ELR (cell line): ENCODE measurements around the gene ZNF138.
"Not testable (repeated sequence)": the region's sequence is repeated elsewhere in the genome, so short reads cannot be mapped to it uniquely, and the experiment has no call there.

Experiments
- DNase-seq: peaks from one replicate; pipeline ENCODE4 v3.0.0-alpha.2; 2015; ENCODE audit warnings: low read depth

The ZNF138 gene

DNA sequence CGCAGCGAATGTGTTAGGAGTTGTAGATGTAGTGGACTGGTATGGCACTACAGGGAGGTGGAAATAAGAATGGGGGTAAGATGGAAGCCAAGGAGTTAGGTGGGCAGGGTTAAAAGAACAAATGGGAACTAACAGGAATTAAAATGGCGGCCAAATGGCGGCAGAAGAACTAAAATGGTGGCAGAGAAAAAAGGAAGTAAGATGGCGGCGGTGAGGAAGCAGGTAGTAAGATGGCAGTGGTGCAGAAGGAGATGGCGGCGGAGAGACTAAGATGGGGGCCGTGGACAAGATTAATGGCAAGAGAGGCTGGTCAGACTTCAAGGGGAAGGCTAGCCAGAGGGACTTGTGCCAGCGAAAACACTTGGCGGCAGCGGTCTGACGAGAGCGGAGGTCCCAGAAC is 44.5 kb downstream of the ZNF138 start:
- no peak for DNase-seq

DNA sequence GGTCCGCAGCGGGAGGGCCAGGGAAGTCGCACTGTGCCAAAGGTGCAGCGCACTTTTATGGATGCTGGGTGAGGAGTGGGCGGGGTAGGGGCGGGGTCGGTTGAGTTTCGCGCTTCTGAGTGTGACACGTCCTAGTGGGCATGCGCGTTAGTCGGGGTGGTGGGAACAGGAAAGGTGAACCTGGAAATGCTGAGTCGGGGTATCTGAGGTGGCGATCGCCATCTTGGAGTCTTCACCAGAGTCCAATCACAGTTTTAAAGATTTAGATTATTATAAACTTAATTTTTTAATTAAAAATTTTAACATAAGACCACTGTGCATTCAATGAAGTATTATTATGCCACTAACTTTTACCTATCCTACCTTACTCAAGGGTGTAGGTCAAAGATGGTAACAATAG is 45.7 kb downstream of the ZNF138 start:
- DNase-seq, result no peak

DNA sequence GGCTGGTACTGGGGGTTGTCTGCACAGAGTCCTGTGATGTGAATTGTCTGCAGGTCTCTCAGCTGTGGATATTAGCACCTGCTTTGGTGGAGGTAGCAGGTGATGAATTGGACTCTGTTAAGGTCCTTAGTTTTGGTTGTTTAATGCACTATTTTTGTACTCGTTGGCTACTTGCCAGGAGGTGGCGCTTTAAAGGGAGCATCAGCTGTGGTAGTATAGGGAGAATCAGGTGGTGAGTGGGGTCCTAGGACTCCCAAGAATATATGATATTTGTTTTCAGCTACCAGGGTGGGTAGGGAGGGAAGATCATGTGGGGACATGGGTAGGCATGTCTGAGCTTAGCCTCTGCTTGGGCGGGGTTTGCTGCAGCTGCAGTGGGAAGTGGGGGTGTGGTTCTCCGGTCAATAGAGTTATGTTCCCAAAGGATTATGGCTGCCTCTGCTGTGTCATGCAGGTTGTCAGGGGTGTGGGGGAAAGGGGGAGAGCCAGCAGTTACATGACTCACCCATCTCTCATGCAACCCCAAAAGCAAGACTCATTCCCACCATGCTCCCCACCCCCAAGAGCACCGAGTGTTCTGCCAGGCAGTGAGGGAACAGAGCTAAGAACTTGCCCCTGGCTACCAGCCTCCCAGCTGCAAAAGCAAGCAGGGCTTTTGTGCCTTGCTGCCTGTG is 55.2 kb downstream of the ZNF138 start:
- DNase-seq, result peak; percentile 50

DNA sequence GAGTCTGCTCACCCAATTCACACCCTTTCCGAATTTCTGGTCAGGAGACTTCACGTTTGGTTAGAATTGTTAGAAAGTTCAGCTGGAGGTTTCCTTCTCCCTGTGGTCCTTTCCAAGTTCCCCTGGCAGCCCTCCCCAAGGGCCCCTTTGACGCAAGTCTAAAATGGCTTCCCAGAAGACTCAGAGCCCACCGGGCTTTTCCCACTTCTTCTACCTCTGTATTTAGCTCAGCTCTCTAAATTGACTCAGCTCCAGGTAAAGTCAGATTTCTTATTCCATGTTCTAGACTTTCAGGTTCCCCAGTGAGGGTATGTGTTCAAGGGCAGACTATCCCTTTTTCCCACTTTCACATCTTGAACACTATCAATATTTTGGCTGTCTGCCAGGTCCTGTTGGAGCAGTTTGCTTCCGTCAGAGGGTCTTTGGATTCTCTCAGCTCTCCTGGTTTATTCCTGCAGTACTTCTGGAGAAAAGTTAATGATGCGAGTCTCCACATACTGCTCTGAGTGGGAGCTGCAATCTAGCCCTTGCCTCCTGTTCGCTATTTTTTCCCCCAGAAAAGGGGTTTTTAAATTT is 55.8 kb downstream of the ZNF138 start:
- no peak for DNase-seq

DNA sequence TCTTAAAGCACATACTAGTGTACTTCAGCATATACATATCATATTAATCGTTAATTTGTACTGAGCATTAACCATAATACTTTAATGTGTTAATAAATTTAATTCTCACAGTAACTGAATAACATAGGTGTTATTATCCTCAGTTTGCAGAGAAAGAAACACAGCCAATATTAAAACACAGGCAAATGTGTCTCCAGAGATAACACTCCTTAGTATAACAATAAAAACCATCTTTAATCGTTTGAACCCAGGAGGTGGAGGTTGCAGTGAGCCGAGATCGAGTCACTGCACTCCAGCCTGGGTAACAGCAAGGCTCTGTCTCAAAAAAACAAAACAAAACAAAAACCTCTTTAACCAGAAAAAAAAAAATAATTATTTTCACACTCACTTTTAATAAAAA is 59.5 kb downstream of the ZNF138 start:
- no peak for DNase-seq

DNA sequence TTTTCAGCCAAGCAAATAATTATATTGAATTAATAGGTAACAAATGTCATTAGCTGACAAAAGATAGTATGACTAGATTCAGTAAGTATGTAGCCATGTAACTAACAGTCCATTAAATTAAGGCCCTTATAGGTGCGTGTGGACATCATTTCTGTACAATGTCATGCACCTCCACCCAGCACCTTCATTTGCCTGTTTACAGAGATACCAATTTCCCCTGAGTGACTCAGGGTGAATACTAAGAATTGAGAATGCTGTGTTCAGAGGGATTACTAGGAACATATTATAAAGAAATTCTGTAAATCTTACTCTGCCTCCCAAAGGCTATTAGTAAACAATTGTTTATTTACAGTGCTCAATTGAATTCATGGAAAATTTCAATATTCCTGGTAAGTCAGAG is 60.7 kb downstream of the ZNF138 start:
- no peak for DNase-seq

DNA sequence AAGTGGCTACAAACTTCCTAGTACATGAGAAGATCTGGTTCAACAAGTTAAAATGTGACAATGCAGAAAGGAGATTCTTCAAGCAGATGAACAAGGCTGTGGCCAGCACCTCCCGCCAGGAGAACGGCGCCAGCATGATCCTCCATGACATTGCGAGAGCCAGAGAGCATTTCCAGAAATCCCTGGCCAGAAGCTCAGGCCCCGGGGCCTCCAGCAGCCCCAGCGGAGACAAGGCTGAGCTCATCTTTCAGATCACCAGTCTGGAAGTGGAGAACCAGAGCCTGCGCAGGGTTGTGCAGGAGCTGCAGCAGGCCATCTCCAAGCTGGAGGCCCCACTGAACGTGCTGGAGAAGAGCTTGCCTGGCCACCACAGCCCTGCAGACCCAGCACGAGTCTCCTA is 68.8 kb downstream of the ZNF138 start:
- DNase-seq, result no peak

DNA sequence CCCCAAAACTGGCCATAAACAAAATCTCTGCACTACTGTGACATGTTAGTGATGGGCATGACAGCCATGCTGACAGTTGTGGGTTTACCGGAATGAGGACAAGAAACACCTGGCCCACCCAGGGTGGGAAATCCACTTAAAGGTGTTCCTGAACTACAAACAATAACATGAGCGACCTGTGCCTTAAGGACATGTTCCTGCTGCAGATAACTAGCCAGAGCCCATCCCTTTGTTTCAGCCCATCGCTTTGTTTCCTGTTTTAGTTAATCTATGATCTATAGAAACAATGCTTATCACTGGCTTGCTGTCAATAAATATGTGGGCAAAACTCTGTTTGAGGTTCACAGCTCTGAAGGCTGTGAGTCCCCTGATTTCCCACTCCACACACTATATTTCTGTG is 69.3 kb downstream of the ZNF138 start:
- not testable (repeated sequence) for DNase-seq

DNA sequence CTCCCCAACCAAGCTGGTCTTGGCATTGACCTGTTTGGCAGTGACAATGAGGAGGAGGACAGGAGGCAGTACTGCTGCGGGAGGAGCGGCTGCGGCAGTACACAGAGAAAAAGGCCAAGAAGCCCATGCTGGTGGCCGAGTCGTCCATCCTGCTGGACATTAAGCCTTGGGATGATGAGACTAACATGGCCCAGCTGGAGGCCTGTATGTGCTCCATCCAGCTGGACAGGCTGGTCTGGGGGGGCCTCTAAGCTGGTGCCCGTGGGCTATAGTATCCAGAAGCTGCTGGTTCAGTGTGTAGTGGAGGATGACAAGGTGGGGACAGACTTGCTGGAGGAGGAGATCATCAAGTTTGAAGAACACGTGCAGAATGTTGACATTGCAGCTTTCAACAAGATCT is 69.7 kb downstream of the ZNF138 start:
- DNase-seq, result no peak

DNA sequence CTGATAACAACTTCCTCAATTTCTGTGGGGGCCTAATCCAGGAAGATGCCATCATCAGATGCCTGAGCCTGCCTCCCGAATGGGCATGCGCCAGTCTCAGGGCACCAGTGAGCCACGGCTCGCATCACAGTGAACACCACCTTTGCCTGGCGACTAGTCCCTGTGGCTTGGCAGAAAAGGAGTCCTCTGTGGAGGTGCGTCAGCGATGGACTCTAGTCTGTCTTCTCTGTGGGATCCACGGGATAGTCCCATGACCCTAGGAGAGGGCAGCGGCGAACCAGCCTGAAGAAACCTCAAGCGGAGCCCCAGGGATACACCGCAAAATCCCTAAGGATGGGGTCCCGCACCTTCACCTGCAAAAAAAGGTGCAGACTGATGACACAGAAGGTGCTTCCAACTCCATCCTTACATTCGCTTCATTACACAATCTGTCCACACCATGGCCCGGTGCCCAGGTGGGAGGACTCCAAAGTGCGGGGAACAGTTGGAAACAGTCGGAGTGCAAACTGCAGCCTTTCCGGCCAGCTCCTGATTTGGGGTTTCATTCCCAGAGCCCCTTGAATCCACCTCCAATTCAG is 73.7 kb downstream of the ZNF138 start:
- no peak for DNase-seq

DNA sequence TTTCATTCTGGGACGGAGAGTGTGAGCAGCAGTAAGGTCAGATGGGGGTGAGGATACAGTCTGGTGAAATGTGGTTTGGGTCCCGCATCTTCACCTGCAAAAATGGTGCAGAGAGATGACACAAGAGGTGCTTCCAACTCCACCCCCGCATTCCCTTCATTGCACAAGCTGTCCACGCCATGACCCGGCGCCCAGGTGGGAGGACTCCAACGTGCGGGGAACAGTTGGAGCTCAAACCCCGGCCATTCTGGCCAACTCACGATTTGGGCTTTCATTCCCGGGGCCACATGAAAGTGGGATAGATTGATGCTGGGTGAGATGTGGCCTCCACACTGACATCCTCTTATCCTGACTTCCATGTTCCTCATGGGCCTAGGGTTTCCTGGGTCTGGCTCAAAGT is 74.3 kb downstream of the ZNF138 start:
- DNase-seq, result no peak

DNA sequence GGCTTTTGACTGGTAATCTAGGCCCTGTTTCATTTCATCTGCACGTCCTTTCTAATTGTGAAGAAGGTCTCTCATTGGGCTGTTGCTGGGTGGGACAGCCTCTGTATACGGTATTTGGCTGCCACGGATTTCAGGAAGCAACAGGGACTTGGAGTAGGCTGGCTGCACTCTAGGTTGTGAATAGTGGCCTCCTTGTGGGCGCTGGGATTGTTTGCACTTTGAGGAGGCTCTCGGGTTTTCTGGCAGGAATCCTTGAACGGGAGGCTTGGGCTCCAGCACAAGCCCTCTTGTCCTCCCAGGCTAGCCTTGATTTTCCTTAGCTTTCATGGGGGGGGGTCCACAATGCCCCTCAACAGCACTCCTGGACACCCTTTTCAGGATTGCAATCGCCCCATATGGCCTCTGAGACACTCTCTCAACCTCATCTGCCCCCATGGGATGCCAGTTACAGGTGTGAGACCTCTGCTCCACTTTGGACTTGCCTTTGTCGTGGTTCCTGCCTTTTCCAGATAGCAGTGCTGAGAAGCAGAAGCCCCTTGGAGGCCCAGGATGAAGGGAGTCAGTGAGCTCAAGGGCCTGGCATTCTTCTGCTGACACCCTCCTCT is 75.0 kb downstream of the ZNF138 start:
- no peak for DNase-seq

DNA sequence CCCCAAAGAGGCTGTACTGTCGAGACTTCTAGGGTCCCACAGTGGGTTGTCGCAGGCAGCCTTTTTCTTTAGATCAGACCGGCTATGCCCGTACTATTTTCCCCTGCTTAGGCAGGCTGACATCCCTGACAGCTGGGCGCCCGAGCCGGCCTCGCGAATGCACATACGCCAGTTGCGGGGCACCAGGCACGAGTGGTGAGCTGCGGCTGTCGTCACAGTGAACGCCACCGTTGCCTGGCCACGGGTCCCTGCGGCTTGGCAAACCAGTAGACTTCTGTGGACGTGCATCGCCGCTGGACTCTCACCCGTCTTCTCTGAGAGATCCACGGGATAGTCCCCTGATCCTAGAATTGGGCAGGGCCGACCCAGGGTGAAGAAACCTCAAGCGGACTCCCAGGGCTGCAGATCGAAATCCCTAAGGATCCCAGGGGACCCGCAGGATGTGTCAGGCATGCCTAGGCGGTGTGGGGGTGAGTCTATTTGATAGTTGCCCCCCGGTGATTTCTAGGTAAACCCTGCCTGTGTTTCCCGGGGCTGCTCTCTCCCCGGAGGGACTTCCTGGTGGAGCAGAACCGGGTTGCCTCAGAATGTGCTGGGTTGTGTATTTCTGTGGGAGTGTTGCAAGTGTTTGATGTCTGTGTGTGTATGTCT is 75.8 kb downstream of the ZNF138 start:
- no peak for DNase-seq

DNA sequence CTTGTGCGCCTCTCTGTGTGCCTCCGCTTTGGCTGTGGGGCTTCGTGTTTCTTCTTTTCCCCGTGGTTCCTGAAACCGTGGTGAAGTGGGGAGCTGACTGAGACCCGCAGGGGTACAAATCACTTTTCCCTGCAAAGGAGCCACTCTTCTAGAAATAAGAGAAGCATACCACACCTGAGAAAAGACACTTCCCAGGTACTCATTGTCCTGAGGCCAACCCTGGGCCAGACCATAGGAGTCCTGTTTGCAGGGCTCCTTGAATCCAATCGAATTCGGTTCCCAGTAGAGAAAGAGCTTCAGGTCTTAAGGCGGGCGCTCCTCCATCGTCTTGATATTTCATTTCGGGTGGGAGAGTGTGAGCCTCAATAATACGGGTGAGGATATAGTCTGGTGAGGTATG is 76.4 kb downstream of the ZNF138 start:
- DNase-seq, result no peak

DNA sequence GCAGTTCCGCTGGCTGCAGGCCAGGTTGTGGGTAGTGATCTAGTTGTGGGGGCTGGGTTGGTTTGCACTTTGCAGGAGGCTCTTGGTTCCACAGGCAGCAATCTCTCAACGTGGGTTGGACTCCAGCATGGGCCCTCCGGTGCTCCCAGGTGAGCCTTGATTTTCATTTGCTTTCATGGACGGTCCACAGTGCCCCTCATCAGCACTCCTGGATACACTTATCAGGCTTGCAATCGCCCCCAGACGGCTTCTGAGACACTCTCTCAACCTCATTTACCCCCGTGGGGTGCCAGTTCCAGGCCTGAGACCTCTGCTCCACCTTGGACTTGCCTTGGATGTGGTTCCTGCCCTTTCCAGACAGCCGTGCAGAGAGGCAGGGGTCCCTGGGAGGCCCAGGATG is 77.5 kb downstream of the ZNF138 start:
- no peak for DNase-seq

DNA sequence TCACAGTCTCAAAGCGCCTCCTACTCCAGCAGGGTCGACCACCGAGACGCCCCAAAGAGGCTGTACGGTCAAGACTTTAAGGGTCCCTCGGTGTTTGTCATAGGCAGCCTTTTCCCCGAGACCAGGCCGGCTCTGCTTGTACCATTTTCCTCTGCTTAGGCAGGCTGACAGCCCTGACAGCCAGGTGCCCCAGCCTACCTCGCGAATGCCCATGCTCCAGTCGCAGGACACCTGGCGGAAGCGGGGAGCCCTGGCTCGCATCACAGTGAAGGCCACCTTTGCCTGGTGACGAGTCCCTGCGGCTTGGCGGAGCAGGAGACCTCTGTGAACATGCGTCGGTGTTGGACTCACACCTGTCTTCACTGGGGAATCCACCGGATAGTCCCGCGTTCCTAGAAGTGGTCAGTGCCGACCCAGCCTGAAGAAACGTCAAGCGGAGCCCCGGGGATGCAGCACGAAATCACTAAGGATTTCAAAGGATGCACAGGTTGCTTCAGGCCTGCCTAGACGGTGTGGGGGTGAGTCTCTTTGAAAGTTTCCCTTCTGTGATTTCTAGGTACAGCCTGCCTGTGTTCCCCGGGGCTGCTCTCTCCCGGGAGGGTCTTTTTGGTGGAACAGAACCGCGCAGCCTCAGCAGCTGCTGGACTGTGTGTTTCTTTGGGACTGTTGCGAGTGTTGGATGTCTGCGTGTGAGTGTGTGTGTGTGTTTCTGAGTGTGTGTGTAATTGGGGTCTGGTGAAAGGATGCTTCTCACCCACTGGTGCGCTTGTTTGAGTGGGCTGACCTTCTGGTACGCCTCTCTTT is 78.3 kb downstream of the ZNF138 start:
- DNase-seq, result no peak

DNA sequence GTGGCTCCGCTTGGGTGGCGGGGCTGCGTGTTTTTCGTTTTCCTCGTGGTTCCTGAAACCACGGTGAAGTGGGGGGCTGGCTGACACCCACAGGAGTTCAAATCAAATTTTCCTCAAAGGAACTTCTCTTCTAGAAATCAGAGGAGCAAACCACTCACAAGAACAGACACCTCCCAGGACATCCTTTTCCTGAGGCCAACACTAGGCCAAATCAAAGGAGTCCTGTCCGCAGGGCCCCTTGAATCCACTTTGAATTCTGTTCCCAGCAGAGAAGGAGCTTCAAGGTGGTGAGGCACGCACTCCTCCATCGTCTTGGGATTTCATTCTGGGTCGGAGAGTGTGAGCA is 78.9 kb downstream of the ZNF138 start:
- no peak for DNase-seq

DNA sequence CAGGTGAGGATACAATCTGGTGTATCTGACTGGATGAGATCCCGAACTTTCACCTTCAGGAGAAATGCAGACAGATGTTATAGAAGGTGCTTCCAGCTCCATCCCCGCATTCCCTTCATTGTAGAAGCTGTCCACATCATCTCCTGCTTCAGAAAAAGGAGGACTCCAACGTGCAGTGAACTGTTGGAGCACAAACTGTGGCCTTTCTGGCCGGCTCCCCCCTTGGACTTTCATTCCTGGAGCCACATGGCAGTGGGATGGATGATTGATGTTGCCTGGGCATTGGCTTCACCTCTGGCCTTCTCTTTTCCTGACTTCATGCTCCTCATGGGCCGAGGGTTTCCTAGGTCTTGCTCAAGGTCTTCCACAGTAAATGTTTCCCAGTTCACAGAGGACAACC is 79.3 kb downstream of the ZNF138 start:
- DNase-seq, result no peak

DNA sequence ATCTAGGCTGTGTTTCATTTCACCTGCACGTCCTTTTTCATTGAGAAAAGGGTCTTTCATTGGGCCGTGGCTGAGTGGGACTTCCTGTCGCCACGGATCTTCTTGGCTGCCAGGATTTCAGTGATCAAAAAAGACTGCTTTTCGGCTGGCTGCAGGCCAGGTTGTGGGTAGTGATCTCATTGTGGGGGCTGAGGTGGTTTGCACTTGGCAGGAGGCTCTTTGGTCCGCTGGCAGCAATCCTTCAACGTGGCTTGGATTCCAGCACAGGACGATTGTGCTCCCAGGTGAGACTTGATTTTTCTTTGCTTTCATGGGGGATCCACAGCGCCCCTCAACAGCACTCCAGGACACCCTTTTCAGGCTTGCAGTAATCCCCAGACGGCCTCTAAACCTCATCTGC is 79.9 kb downstream of the ZNF138 start:
- peak; percentile 1 for DNase-seq

DNA sequence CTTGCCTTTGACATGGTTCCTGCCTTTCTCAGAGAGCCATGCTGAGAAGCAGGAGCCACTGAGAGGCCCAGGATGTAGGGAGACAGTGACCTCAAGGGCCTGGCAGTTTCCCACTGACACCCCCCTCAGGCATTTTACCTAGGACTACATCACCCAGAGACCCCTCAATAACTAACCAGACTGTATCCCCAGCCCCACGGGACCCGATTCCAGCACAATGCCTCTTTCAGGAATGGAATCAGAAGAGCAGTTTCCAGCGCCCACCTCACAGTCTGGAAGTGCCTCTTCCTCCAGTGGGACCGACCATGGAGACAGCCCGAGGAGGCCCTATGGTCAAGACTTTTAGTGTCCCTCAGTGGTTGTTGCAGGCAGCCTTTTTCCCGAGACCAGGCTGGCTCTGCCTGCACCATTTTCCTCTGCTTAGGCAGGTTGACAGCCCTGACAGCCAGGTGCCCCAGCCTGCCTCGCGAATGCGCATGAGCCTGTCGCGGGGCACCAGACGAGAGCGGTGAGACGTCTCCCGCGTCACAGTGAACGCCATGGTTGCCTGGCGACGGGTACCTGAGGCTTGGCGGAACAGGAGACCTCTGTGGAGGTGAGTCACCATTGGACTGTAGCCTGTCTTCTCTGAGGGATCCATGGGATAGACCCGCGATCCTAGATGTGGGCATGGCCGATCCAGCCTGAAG is 80.5 kb downstream of the ZNF138 start:
- DNase-seq, result no peak

DNA sequence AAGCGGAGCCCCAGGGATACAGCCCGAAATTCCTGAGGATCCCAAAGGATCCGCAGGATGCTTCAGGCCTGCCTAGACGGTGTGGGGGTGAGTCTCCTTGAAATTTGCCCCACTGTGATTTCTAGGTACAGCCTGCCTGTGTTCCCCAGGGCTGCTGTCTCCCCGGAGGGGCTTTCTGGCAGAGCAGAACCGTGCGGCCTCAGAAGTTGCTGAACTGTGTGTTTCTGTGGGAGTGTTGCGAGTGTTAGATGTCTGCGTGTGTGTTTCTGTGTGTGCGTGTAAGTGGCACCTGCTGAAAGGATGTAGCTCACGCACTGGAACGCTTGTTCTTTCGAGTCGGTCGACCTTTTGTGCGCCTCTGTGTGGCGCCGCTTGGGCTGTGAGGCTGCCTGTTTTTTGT is 81.0 kb downstream of the ZNF138 start:
- no peak for DNase-seq
